AG09309 (cell line): ENCODE results near the gene PNMA6F.

ENCODE experiments used
- DNase-seq: peaks from one replicate; pipeline ENCODE4 v3.0.0-alpha.2; 2010; ENCODE audit warnings: low read depth
- H3K4me3 ChIP-seq: 2 replicates; pipeline ENCODE4 v1.5.1; 2011; ENCODE audit warnings: mild to moderate bottlenecking, low read depth, low read length, moderate library complexity; ENCODE audit not compliant: control insufficient read depth
- CTCF ChIP-seq: IDR thresholded peaks from 2 replicates; pipeline ENCODE4 v1.5.1; 2011; ENCODE audit warnings: mild to moderate bottlenecking, low read depth, low read length, inconsistent platforms; ENCODE audit not compliant: insufficient read depth, control insufficient read depth; ENCODE audit errors: missing control alignments

The PNMA6F gene

GRCh38 chrX:153336988-153337387 is 15.4 kb upstream of the PNMA6F start:
- no peak for TF ChIP-seq CTCF
- H3K4me3 ChIP-seq = no peak overlapping the region
- no peak for DNase-seq

- H3K4me3 ChIP-seq = no peak overlapping the region
- no peak for DNase-seq
- no peak for TF ChIP-seq CTCF
These were observed 14.7 kb upstream of the PNMA6F start for GRCh38 chrX:153336121-153336894.

DNA sequence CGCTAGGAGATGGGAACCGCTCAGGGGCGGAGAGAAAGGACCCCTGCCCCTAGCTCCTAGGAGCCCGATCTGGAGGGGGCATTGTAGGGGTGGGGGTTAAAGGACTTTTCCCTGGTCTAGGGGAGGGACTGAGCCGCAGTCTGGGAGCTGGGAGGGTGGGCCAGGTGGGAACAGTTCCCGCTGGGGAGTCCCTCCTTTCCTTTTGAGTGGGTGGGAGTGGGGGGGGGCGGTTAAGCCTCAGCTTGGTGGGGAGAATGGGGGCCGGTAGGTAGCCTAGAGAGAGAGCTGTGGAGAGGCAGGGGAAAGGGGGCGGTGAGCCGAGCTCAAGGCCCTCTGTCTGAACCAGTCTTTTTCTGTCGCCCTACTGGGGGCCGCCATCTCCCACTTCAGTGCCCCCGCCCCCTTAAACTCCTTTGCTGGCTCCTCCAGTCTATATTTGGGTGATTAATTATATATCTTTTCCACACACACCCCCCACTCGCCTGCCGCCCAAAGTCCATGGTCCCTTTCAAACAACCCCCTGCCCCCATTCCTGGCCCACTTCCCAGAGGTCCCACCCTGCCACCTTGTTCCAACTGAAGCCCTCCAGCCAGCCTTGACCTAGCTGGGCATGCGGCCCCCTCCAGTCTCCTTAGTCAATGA is 13.2 kb upstream of the PNMA6F start:
- DNase-seq = no peak

GRCh38 chrX:153333821-153334653 is 12.5 kb upstream of the PNMA6F start, which contains the start of gene ZNF275:
TSS of gene ZNF275 (plus strand) at chrX:153334153. CDS start at chrX:153336680, 2,527 bp downstream.
- no peak for TF ChIP-seq CTCF
- peak; percentile 10 for DNase-seq
- peak within 1 kb of the TSS; percentile 84 for H3K4me3 ChIP-seq

More for the DNA sequence above, 13.2 kb upstream of the PNMA6F start:
- no peak for TF ChIP-seq CTCF
- peak overlapping the region; percentile 84 for H3K4me3 ChIP-seq

GRCh38 chrX:153333266-153333665 is 11.7 kb upstream of the PNMA6F start:
- H3K4me3 ChIP-seq = no peak overlapping the region
- no peak for TF ChIP-seq CTCF
- DNase-seq = peak; percentile 25

GRCh38 chrX:153327561-153327960 is 6.0 kb upstream of the PNMA6F start:
- no peak overlapping the region for H3K4me3 ChIP-seq
- no peak for TF ChIP-seq CTCF
- DNase-seq = no peak
